Skin of body (tissue), 2 donors: ENCODE measurements around the gene KRT7. TPM values are rescaled to one million over a fixed set of nuclear protein-coding genes. Genes with fewer than 3 reads are reported as not detected.
"Not testable (repeated sequence)": the region's sequence is repeated elsewhere in the genome, so short reads cannot be mapped to it uniquely, and the experiment has no call there.

Experiments
- DNase-seq: peaks from one replicate; lab custom pipeline; 2025; lab: John Stamatoyannopoulos, UW
- total RNA-seq: library from RNA; depleted of rRNA; stranded (reverse); fragments of >200 nt; gene quantifications from one replicate; pipeline ENCODE4 v1.2.3, GENCODE V29; 2014

Gene KRT7
- total RNA-seq, 1 donor from 2014 or later, result 10.4 TPM

- peak; percentile 24 for DNase-seq
Measured at GRCh38 chr12:52243856-52244614, 11.0 kb downstream of the KRT7 start.

- DNase-seq, result no peak
Measured at GRCh38 chr12:52244615-52244994, 11.6 kb downstream of the KRT7 start.

GRCh38 chr12:52245259-52245961 is 12.4 kb downstream of the KRT7 start:
- no peak for DNase-seq

- no peak for DNase-seq
Measured at GRCh38 chr12:52245962-52246569, 13.0 kb downstream of the KRT7 start.

- DNase-seq, result no peak
Measured at GRCh38 chr12:52246720-52247621, 13.9 kb downstream of the KRT7 start.

GRCh38 chr12:52247622-52248540 is 14.8 kb downstream of the KRT7 start:
- DNase-seq, result no peak

GRCh38 chr12:52248541-52249461 is 15.8 kb downstream of the KRT7 start:
- no peak for DNase-seq

GRCh38 chr12:52249511-52250047 is 16.5 kb downstream of the KRT7 start:
- DNase-seq, result no peak

- no peak for DNase-seq
Measured at GRCh38 chr12:52250048-52250990, 17.3 kb downstream of the KRT7 start.

- DNase-seq, result no peak
Measured at GRCh38 chr12:52251367-52252051, 18.5 kb downstream of the KRT7 start.

GRCh38 chr12:52252175-52252615 is 19.2 kb downstream of the KRT7 start:
- not testable (repeated sequence) for DNase-seq

GRCh38 chr12:52252728-52253343 is 19.8 kb downstream of the KRT7 start:
- no peak for DNase-seq

- no peak for DNase-seq
Measured at GRCh38 chr12:52253391-52254179, 20.5 kb downstream of the KRT7 start.

- no peak for DNase-seq
Measured at GRCh38 chr12:52254180-52254964, 21.3 kb downstream of the KRT7 start.
